Lower leg skin (tissue), 4 donors: ENCODE data around the gene KCNH3. TPM values are rescaled to one million over a fixed set of nuclear protein-coding genes. Genes with fewer than 3 reads are reported as not detected.

Source experiments
- DNase-seq, 2 donors: peaks; one replicate each; pipeline ENCODE4 v3.0.0-alpha.2; 2019; ENCODE audit warnings: low spot score in 2 of 2
- H3K4me3 ChIP-seq: fragments of 200-600 bp; sonication (generic); 2 replicates; pipeline ENCODE4 v1.5.1; 2017; ENCODE audit warnings: mild to moderate bottlenecking, low read depth; ENCODE audit not compliant: poor library complexity, severe bottlenecking
- CTCF ChIP-seq, 3 donors: fragments of 450-650 bp; IDR thresholded peaks; one replicate each; pipeline ENCODE4 v1.5.1; 2016; ENCODE audit warnings: antibody characterized with exemption in 3 of 3, mild to moderate bottlenecking in 3 of 3, moderate library complexity in 2 of 3
- POLR2A ChIP-seq, 2 donors: fragments of 450-650 bp; IDR thresholded peaks; one replicate each; pipeline ENCODE4 v1.6.1; 2016 to 2017; ENCODE audit warnings: antibody characterized with exemption in 2 of 2, mild to moderate bottlenecking in 1 of 2, moderate library complexity in 1 of 2
- WGBS, 2 donors: methylation state at CpG; one replicate each; pipeline ENCODE4 v1.1.5; 2018; 5-methylcytosine and 5-hydroxymethylcytosine counted together
- intact Hi-C: fragments of 100-400 bp; cut with DNase I; formaldehyde crosslinking; loops from one replicate; pipeline ENCODE4 v1.15.0; 2023; ENCODE audit warnings: low total_unique reads
- total RNA-seq, 4 donors: library from RNA; depleted of rRNA; stranded (reverse); fragments of >200 nt; gene quantifications; one replicate each; pipeline ENCODE4 v1.1.0, GENCODE V29; 2016

KCNH3 gene
- total RNA-seq, 4 donors from 2014 or later = 0.17 to 1.1 TPM; not detected in 2

DNA sequence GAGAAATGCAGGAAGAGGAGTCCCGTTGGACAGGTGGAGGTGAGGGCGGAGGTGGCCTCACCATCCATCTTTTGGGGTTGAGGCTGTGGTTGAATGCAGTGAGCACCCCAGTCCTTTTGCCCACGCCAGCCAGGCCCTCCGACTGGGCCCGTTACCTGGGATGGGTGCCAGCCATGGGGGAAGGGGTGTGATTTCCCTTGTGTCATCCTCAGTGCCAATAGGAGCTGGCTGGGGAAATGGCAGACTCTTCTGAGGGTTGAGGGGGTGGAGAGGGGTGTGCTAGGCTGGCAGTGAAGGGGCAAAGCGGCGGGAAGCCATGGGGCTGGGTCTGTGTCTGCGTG, 9.6 kb downstream of the KCNH3 start:
- WGBS, 2 donors = 37 to 39% methylated on average over 6 to 8 of the region's 8 CpGs
- TF ChIP-seq CTCF (IDR thresholded peaks at IDR 0.05) (no peak), POLR2A (IDR thresholded peaks at IDR 0.05) (no peak)
- no peak for DNase-seq
- intact Hi-C loops = no loop called here
- no peak overlapping the region for H3K4me3 ChIP-seq

DNA sequence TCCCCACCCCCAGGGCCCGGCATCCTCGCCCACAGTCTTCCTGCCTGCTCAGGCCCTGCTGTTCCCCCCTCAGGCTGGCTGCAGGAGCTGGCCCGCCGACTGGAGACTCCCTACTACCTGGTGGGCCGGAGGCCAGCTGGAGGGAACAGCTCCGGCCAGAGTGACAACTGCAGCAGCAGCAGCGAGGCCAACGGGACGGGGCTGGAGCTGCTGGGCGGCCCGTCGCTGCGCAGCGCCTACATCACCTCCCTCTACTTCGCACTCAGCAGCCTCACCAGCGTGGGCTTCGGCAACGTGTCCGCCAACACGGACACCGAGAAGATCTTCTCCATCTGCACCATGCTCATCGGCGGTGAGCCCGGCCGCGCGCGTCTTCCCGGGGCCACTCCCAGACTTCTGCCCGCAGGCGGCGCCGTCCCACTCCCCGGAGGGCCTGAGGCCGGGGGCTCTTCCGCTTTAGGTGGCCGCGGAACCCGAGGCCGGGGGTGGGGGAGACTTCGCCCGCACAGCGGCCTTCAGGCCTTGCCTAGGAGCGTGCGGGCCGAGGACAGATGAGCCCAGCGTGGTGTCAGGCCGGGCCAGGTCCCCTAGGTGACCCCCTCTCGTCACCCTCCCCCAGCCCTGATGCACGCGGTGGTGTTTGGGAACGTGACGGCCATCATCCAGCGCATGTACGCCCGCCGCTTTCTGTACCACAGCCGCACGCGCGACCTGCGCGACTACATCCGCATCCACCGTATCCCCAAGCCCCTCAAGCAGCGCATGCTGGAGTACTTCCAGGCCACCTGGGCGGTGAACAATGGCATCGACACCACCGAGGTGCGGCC, 10.2 kb downstream of the KCNH3 start:
- H3K4me3 ChIP-seq = no peak overlapping the region
- intact Hi-C loops = no loop called here
- TF ChIP-seq CTCF (IDR thresholded peaks at IDR 0.05) (no peak), POLR2A (IDR thresholded peaks at IDR 0.05) (no peak)
- WGBS, 2 donors = 25% methylated on average over 23 to 39 of the region's 70 CpGs
- no peak for DNase-seq

DNA sequence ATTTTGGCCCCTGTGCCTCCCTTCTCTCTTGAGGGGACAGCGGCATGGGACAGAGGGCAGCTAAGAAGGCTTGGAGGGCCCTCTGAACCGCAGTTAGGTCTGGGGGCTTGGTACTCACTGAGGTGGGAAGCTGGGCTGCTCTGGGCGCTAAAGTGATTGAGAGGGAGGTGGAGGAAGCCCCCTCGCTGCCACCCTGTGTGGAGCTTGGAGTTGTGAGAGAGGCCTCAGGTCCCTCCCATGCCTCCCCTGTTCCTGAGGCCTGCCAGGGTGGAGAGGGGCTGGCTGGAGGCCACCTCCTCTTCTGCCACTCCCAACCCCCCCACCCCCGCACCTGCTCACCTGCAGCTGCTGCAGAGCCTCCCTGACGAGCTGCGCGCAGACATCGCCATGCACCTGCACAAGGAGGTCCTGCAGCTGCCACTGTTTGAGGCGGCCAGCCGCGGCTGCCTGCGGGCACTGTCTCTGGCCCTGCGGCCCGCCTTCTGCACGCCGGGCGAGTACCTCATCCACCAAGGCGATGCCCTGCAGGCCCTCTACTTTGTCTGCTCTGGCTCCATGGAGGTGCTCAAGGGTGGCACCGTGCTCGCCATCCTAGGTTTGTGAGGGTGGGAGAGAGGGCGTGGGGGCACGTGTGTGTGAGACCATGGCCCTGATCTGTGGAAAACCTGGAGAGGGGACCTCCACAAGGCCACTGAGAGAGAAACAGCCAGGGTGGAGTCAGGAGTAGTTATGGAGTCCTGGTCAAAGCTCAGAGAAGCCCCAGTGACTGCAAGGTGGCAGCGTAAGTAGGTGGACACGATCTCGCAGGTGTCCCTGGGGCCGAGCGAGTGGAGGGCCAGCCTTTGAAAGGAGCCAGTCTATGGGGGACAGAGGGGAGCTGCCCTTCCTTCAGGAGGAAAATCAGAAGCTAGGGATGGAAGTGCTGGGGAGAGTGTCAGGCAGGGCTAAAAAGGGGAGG, 11.2 kb downstream of the KCNH3 start:
- WGBS, 2 donors = 78 to 82% methylated on average over 19 to 26 of the region's 28 CpGs
- no peak for DNase-seq
- intact Hi-C loops = no loop called here
- TF ChIP-seq CTCF (IDR thresholded peaks at IDR 0.05) (no peak), POLR2A (IDR thresholded peaks at IDR 0.05) (no peak)
- H3K4me3 ChIP-seq = no peak overlapping the region

- no peak for TF ChIP-seq POLR2A (IDR thresholded peaks at IDR 0.05)
- no peak for TF ChIP-seq CTCF (IDR thresholded peaks at IDR 0.05)
- DNase-seq = no peak
- H3K4me3 ChIP-seq = no peak overlapping the region
- 88 to 90% methylated on average over 6 of the region's 6 CpGs for WGBS, 2 donors
- intact Hi-C loops = no loop called here
These were observed 11.9 kb downstream of the KCNH3 start for GRCh38 chr12:49550693-49551252.

DNA sequence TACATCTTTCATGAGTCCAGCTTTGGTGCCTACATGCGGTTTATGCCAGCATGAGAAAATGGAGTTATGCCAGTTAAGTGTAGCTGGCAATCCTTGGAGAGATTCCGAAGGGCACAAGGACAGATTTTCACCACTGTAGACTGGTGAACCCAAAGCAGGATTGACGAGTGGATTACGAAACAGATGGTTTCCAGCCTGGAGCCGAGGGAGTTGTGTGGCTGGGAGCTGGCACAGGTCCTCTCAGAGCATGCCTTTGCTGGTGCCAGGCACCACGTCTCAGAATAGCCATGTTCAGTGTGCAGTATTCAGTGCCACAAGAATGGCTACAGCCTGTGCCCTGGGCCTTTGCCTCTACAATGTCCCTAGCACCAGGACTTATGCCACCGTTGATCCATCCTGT, 13.2 kb downstream of the KCNH3 start:
- H3K4me3 ChIP-seq = no peak overlapping the region
- no peak for TF ChIP-seq CTCF (IDR thresholded peaks at IDR 0.05)
- TF ChIP-seq POLR2A (IDR thresholded peaks at IDR 0.05) = no peak
- peak; percentile 44 to 86 for DNase-seq
- intact Hi-C loops = no loop called here
- WGBS, 2 donors = 36 to 44% methylated on average over 7 of the region's 7 CpGs
